Loucy (cell line): ENCODE measurements around the gene USHBP1.

Experiments
- CTCF ChIP-seq: fragments of 200-600 bp; sonication (generic); conservative IDR thresholded peaks from 2 replicates; pipeline ENCODE4 v1.5.1; 2014; ENCODE audit warnings: mild to moderate bottlenecking, antibody characterized with exemption, low read length
- EZH2phosphoT487 ChIP-seq: fragments of 200-600 bp; IDR thresholded peaks from 2 replicates; pipeline ENCODE4 v1.6.1; 2018; ENCODE audit warnings: antibody characterized with exemption, mild to moderate bottlenecking, moderate library complexity, borderline replicate concordance

GRCh38 chr19:17244618-17245534 lies 19.7 kb downstream of the USHBP1 start:
- TF ChIP-seq CTCF (no peak), EZH2phosphoT487 (no peak)
